Transverse colon (tissue), 3 donors: ENCODE measurements around the gene TCFL5.

Experiments used
- CTCF ChIP-seq, 5 experiments: fragments of 200-600 bp in 3 of 5; fragments of 450-650 bp in 2 of 5; sonication (generic) in 3 of 5; IDR thresholded peaks; 1 replicate in 2 of 5; 2 replicates in 3 of 5; pipeline ENCODE4 v1.5.1; 2016 to 2017; ENCODE audit warnings: antibody characterized with exemption in 5 of 5, inconsistent platforms in 3 of 5, mild to moderate bottlenecking in 2 of 5, moderate library complexity in 1 of 5
- POLR2A ChIP-seq: fragments of 450-650 bp; IDR thresholded peaks from one replicate; pipeline ENCODE4 v1.6.1; 2016; ENCODE audit warnings: antibody characterized with exemption, mild to moderate bottlenecking, moderate library complexity

DNA sequence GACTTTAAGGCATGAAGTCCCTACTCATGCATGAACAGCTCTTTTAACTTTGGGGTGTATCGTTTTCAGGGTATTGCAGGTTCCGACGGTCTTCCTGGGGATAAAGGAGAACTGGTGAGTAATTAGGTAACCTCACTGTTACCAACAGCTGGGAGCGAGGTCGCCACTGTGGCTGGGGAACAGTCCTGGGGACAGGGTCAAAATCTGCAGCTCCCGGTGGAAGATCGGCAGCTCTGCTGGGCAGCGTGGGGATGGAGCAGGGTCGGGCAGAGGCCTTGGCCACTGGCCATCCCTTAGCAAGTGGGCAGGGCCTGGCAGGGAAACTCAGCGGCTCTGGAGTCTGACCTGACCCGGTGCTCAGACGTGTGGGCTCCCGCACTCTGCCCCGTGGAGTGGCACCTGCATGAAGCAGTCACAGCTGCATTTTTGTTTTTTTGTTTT is 28.7 kb downstream of the TCFL5 start:
- TF ChIP-seq CTCF (IDR thresholded peaks at IDR 0.05) (no peak), POLR2A (no peak)
